Fibroblast of skin of scalp (primary cell): Measurements from ENCODE around the gene CCDC34.
"Not testable (repeated sequence)": the region's sequence is repeated elsewhere in the genome, so short reads cannot be mapped to it uniquely, and the experiment has no call there.

Source experiments
- DNase-seq: peaks from one replicate; pipeline ENCODE4 v3.0.0-alpha.2; 2013

CCDC34 gene

DNA sequence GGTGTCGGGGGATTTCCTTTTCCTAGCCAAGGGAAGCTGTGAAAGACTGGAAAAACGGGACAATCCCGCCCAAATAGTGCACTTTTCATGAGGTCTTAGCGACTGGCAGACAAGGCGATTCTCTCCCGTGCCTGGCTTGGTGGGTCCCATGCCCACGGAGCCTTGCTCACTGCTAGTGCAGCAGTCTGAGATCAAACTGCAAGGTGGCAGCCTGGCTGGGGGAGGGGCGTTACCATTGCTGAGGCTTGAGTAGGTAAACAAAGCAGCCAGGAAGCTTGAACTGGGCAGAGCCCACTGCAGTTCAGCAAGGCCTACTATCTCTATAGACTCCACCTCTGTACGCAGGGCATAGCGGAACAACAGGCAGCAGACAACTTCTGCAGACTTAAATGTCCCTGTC, 41.7 kb downstream of the CCDC34 start:
- DNase-seq = not testable (repeated sequence)

- DNase-seq = peak; percentile 88
Measured at GRCh38 chr11:27319072-27319471, 43.9 kb downstream of the CCDC34 start.

DNA sequence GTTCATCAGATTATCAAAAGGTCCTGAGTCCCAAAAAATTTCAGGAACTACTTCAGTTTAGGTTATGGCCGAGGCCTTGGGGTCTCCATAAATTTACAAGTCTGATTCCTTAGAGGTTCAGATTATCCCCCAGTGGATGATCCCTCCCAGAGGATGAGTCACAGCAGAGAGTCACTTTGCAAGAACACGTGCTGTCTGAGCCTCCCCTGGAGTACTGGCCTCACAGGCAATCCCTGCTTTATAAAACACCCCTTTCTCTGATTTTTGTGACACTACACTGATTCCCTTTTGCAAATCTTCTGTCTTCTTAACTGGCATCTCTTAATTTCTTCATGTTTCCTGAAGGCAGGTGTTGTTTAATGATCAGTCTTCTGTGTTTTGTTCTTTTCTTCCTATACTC, 45.3 kb downstream of the CCDC34 start:
- DNase-seq = peak; percentile 82

DNA sequence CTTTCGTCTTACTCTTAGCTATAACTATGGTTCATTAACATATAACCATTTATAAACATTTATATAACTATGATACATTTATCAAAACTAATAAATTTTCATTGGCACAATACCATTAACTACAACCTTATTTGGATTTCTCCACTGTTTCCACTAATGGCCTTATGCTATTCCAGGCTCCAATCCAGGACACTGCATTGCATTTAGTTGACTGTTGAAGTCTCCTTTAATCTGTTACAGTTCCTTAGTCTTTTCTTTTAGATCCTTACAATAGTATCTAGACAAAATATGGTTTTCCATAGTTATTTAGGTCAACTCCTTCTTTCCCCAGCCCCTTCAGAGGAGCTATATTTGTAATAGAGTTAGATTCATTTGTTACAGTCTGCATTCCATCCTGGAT, 47.2 kb downstream of the CCDC34 start:
- peak; percentile 85 for DNase-seq

DNA sequence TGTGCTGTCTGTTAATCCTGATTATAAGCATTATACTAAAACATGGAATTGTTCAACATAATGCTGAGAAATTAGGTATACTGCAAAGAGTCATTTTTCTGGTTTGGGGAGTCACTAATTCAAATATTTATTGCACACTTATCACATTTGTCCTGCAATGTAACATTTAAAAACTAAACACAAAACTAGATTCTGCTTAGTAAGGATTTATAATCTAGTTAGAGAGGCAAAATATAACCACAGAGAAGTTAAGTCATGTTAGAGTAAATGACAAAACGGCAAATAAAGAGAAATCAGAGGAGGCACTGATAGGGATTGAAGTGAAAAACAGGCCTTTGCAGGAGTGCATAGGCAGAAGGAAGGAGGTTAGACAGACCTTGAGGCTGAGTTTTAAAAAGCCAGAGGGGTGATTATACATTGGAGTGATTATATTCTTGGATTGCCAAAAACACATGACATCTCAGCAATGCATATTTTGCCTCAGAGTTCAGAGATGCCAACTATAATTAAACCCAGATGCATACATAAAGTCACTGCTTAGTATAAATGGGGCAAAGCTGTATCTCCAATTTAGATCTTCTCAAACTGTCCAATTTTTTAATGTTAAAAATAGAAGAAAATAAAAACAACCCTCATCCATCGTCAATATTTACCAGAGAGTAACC, 49.7 kb downstream of the CCDC34 start:
- peak; percentile 86 for DNase-seq

- DNase-seq = no peak
Measured at GRCh38 chr11:27312110-27312509, 50.9 kb downstream of the CCDC34 start.

DNA sequence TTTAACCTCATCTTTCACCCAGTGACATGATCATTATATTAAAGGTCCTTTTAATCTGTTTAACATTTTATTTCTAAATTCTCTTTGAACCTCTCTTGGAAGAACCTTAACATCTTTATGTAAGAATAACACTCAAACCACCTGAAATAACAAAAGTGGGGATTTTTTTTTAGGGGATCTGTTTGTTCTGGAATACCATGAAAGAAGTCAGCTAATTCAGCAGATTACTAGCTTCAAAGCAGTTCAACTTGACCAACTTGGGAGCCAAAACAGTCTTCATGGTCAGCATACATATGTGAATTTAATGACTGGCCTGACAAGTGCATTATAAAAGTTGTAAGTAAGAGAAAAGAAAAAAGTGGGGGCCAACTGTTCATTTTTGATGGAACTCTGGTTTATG, 52.3 kb downstream of the CCDC34 start:
- DNase-seq = no peak

DNA sequence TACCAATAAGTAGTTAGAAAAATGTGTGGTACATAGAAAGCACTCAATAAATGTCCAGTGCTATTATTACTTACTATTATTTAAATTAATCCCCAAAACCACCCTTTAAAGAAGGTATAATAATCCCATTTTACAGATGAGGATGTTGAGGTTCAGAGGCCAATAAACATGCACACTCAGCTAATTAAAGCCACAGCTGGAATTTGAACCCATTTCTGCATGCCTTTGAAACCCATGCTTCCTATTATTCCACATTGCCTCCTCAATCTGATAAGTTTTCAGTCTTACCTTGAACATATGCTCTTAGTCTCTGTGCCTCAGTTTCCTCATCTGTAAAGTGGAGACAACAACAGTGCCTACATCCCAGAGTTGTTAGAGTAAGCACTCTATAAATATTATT, 52.8 kb downstream of the CCDC34 start:
- no peak for DNase-seq

GRCh38 chr11:27309046-27309445, 54.0 kb downstream of the CCDC34 start:
- DNase-seq = peak; percentile 97

DNA sequence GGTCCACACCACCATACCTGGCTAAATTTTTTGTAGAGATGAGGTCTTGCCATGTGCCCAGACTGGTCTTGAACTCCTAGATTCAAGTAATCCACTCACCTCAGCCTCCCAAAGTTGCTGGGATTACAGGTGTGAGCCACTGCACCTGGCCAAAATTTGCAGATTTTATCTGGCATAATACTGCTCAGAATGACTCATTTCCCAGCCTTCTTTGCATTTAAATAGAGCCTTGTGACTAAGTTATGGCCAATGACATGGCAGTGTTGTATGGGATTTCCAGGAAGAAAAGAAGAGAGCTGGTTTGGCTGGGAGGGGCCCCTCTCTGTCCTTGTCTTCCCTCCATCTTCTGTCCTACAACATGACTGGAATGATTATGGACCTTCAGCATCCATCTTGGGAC, 55.8 kb downstream of the CCDC34 start:
- no peak for DNase-seq

DNA sequence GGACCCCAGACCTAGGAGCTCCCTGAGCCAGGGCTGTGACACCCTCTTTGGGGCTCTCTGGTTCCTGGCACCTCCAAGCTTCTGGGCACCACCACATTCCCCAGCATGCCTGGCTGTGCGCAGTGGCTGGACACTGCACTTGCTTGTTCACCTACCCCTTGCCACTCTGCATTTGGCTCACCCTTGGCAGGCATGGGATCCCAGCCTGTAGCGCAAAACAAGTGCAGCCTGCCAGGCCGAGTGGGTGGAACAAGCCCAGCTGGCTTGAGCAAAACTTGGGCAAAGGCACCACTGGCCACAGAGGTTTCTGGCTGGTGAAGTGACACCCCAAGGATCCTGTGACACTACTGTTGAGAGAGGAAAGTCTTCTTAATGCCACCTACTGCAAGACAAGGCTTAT, 57.3 kb downstream of the CCDC34 start:
- DNase-seq = no peak

DNA sequence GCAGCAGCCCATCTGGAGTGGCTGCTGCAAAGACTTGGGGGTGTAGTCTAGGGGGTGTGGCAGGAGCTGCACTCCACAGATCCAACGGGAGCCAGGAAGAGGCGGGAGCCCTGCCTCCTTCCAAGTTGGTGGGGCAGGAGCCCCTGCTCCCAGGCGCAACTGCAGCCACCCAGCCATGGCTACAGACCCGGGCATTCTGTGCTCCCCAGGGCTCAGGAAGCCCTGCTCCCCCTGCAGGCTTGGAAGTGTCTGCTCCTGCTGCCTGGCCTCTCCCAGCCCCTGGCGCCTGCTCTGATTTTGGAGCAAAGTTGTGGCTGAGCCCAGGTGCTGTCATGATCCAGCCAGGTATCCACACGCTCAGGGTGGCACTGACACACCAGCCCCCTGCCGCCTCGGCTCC, 58.5 kb downstream of the CCDC34 start:
- DNase-seq = no peak

GRCh38 chr11:27303903-27304302, 59.1 kb downstream of the CCDC34 start:
- DNase-seq = no peak

DNA sequence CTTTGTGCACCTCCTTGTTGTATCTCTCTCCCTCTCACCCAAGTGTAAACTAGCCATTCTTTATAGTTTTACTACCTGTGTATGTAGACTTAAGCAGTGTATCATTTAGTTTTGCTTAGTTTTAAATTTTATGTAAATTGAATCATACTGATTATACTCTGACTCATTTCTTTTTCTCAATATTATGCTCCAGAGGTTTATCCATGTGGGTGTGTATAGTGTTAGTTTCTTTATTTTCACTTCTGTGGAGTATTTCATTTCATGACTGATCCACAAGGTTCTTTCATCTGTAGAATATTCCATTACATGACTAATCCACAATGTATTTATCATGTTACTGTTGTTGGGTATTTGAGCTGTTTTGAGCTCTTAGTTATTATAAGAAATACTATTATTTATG, 62.0 kb downstream of the CCDC34 start:
- DNase-seq = peak; percentile 48

DNA sequence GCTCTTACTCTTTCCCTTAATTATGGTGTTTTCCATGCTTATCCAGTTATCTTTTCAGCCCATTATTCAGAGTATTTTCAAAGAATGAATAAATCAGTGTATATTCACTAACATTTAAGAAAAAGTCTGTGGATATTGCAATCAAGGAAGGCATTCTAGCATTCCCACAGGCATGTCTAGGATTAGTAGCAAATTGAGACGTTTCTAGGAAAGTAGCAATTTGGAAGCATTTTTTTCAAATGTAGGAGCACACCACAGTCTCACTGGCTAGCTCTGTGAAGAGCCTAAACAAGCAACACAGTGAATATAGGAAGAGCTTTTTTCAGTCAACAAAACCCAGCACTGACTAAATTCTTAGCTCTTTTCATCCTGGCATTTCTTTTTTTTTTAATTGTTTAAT, 65.4 kb downstream of the CCDC34 start:
- DNase-seq = peak; percentile 61

GRCh38 chr11:27296497-27296896, 66.5 kb downstream of the CCDC34 start:
- peak; percentile 76 for DNase-seq

DNA sequence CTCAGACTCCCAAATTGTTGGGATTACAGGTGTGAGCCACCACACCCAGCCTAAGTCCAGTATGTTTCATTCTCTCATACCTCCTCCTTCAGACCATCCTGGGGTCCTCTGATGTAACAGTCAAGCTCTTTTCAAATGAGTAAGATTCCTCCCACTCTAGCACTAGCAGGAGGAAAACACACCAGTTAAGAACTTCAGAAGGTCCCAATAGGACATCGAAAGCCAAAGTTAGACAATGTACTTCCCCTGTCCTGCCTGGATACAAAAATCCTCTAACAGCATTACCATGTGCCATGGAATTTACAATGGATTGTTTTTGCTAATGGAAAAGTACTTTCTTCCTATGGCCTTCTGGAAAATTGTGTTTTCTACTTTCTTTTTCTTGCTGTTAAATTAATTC, 67.1 kb downstream of the CCDC34 start:
- no peak for DNase-seq

DNA sequence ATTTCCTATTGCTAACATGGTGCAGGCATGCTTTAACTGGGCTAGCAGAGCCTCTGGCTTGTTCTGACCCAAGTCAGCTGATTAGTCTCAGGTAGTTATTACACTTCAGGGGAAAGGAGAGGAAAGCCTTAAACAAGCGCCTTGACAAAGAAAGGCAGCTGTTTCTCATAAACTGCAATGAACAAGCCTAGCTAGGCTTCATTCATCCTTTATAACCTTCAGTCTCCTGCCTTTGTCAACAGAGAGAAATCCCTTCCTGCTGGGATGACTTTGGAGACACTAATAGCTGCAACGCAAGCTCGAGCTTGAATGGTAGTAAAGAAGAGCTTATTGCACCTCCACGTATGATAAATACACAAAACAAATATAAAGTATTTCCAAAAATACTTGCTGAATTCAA, 68.4 kb downstream of the CCDC34 start:
- no peak for DNase-seq

- DNase-seq = peak; percentile 81
Measured at GRCh38 chr11:27293515-27294417, 69.2 kb downstream of the CCDC34 start.

GRCh38 chr11:27292637-27293010, 70.4 kb downstream of the CCDC34 start:
- DNase-seq = no peak

DNA sequence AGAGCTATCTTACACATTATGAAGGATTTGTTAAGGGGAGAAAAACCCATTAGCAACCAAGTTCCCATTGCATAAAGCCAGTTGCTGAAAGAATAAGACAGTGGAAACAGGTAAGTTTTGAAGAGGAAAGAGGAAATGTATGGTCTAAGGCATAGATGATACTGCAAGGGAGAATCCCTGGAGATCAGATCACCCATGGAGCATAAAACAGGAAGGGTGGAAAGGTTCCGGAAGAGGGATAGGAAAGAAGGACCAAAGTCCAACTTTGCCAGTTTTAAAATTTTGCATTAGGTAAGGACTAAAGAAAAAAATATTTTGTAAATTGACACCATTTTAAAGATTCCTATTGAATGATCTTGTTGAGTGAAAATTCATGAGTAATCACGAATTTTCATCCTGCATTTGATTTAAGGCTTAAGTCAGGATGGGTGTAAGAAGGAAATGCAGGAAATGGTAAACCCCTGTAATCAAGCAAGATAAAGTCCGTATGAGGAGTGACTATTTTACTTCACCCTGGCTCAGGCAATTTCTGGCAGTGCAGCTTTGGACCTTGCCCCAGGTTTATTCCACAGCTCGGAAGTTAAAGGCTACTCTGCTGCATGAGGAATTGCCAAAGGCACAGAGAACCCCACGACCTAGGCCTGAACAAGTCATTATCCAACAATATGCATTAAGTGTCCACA, 70.9 kb downstream of the CCDC34 start:
- DNase-seq = peak; percentile 65

GRCh38 chr11:27291302-27291889, 71.6 kb downstream of the CCDC34 start:
- DNase-seq = no peak
